ENCODE measurements around the gene SNUPN. TPM values are rescaled to one million over a fixed set of nuclear protein-coding genes. Genes with fewer than 3 reads are reported as not detected.

SNUPN gene
- total and polyA plus RNA-seq, 2 of the 8 experiments (the other 6 are each of a cell fraction or from before 2014, with no cell fraction given): 13.3 to 28.2 TPM

GRCh38 chr15:75640483-75641178 is 15.1 kb upstream of the SNUPN start (continued):
- no peak for TF ChIP-seq JUN (IDR thresholded peaks at IDR 0.05; ENCODE audit: low read depth, low read length)
- TF ChIP-seq JUND (IDR thresholded peaks at IDR 0.05; ENCODE audit: low read length): no peak
- no peak for TF ChIP-seq TEAD4 (IDR thresholded peaks at IDR 0.05; ENCODE audit: low read depth, low read length)
- TF ChIP-seq CHD2 (IDR thresholded peaks at IDR 0.05; ENCODE audit: low read length): no peak
- no peak for TF ChIP-seq E2F6 (IDR thresholded peaks at IDR 0.05)
- peak; percentile 27 for TF ChIP-seq TAF7 (optimal IDR thresholded peaks at IDR 0.05; ENCODE audit: borderline replicate concordance, low read depth, low read length)
- TF ChIP-seq PHF8 (conservative IDR thresholded peaks at IDR 0.05; ENCODE audit: low read depth, low read length): peak; percentile 46; the same call in 1 of the 2 replicates
- TF ChIP-seq RAD21 (IDR thresholded peaks at IDR 0.05 in 1 of 2, conservative IDR thresholded peaks at IDR 0.05 in 1 of 2; ENCODE audit: low read depth in 2 of 2, low read length in 2 of 2): peak; percentile 26 to 37; a peak in 3 of 4 replicates
- no peak for TF ChIP-seq RNF2 (IDR thresholded peaks at IDR 0.05; ENCODE audit: borderline replicate concordance, low read depth, low read length, missing control alignments, poor library complexity, severe bottlenecking)
- TF ChIP-seq CTBP2 (IDR thresholded peaks at IDR 0.05; ENCODE audit: borderline replicate concordance, insufficient read depth, insufficient read length, low read length): no peak
- no peak for TF ChIP-seq POU5F1 (IDR thresholded peaks at IDR 0.05; ENCODE audit: low read depth, low read length)
- TF ChIP-seq YY1 (IDR thresholded peaks at IDR 0.05; ENCODE audit: low read depth, low read length): 0 out of 2 replicates have a peak, but pooled peaks have one; percentile 9
- no peak for TF ChIP-seq RFX5 (IDR thresholded peaks at IDR 0.05; ENCODE audit: borderline replicate concordance, low read depth, low read length)

Measured in H1 (cell line).